LNCAP (cell line): ENCODE measurements around the gene FIZ1.
A peak's percentile ranks its signal among the peaks of the same experiment; 100 is the strongest.

ENCODE experiments used
- TF ChIP-seq, protein P1 (sequence below): fragments of 450-650 bp; IDR thresholded peaks from 2 replicates; pipeline ENCODE4 v1.5.1; 2017; ENCODE audit warnings: mild to moderate bottlenecking

FIZ1 gene

DNA sequence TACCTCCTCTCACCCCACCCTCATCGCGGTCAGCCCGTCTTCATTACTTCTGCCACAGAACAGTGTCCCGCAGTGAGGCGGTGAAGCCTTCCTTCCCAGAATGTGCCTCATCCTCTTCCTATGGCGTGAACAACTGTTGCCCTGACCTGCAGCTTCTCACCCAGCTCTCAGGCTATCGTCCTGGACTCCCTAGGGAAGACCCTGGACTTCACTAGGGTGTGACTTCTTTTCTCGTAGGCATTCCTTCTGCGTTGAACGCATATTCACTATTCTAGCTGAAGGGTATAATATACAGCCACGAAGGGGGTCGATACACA lies 7.1 kb upstream of the FIZ1 start:
- TF ChIP-seq, protein P1, sequence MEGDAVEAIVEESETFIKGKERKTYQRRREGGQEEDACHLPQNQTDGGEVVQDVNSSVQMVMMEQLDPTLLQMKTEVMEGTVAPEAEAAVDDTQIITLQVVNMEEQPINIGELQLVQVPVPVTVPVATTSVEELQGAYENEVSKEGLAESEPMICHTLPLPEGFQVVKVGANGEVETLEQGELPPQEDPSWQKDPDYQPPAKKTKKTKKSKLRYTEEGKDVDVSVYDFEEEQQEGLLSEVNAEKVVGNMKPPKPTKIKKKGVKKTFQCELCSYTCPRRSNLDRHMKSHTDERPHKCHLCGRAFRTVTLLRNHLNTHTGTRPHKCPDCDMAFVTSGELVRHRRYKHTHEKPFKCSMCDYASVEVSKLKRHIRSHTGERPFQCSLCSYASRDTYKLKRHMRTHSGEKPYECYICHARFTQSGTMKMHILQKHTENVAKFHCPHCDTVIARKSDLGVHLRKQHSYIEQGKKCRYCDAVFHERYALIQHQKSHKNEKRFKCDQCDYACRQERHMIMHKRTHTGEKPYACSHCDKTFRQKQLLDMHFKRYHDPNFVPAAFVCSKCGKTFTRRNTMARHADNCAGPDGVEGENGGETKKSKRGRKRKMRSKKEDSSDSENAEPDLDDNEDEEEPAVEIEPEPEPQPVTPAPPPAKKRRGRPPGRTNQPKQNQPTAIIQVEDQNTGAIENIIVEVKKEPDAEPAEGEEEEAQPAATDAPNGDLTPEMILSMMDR: no peak

DNA sequence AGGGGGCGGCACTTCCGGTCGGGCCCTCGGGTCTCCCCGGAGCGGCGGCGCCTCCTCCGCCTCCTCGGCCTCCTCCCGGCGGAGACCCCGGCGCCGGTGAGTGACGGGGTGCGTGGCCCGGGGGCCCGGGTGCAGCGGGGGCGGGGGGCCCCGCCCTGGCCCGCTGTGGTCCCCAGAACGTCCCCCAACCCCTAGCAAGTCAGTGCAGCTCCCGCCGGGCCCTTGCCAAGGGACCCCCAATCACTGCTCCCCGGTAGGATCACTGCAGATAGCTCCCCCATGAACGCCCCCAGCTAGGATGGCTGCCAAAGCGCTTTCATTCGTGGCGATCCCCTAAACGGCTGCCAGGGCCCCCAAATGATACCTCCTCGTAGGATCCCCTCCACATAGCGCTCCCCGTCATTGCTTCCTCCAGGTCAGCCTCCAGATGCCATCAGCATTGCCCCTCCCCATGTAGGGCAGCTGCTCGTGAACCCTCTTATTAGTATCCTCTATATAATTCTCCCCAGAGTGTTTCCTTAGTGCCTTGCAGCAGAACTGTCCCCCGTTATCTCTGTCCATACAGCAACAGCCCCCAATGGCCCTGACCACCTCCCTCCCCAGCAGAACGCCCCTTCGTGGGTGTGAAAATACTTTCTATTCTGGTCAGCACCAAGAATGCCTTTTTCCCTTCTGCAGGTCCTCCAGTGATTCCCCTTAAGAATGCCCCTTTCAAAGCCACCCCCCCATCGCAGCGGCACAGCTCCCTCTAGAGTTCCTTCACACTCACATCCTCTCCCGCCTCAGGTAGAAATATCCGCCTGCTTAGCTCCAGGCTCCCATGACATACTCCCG lies 6.5 kb upstream of the FIZ1 start, which contains the start of gene ZNF865:
Gene ZNF865 (plus strand): TSS at position 11 of the 834 bp plus-strand sequence. CDS start 7,972 bp downstream, outside the sequence.
- TF ChIP-seq, protein P1: peak; percentile 69

DNA sequence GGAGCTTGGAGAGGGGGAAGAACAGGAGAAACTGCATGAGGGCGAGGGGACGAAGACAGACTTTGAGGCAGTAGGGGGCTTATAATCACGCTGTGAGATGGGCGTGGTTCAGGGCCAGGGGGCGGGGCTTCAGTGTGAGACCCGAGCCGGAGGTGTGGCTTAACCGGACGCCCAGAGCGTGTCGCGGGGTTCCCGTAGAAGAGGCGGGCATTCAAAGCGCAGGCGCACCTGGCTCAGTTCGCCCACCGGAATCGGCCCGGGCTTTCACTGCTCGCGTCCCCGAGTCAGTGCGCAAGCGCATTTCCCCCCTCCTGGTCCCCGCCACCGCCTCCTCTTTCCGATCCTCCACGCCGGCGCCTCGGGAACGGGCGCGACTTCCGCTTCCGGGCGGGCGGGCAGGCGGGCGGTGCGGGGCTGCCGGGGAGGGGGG lies 5.9 kb upstream of the FIZ1 start:
- TF ChIP-seq, protein P1: no peak

DNA sequence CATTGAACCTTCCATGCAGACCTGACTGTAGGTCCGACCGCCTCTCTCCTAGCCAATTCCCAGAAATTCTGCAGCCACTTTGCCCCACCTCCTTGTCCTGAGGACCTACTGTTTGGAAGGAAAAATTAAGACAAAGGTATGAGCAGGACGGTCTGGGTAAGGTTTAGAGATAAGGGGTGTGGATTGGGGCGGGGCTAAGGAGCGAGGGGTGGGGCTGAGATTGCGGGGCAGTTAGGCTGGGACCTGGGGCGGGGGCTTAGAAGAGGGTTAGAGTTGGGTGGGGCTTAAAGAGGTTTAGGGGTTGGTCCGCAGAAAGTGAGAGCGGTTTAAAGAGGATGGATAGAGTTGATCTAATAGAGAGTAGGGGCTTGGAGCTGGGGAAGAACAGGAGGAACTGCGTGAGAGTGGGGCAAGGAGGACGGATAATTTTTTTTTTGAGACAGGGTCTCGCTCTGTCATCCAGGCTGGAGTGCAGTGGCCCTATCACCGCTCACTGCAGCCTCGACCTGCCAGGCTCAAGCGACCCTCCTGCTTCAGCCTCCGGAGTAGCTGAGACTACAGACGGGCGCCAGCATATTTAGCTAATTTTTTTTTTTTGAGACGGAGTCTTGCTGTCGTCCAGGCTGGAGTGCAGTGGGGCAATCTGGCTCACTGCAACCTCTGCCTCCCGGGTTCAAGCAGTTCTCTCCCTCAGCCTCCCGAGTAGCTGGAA lies 4.4 kb upstream of the FIZ1 start:
- TF ChIP-seq, protein P1: no peak

DNA sequence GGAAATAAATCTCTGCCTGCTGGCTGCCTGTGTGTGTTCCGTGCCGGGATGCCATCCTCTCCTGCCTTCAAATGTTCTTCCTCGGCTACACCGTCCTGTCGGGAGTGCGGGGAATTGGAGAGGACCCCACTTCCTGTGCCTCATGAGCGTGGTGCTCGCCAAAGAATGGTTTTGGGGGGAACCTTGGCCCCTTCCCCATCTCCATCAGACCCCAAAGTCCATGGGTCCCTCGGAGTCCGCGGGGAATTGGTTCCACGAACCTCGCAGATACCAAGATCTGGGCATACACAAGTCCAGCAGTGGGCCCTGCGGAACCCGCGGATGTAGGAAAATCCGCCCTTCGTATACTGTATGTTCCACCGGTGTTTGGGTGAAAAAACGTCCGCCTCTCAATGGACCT lies 3.8 kb upstream of the FIZ1 start:
- TF ChIP-seq, protein P1: no peak

DNA sequence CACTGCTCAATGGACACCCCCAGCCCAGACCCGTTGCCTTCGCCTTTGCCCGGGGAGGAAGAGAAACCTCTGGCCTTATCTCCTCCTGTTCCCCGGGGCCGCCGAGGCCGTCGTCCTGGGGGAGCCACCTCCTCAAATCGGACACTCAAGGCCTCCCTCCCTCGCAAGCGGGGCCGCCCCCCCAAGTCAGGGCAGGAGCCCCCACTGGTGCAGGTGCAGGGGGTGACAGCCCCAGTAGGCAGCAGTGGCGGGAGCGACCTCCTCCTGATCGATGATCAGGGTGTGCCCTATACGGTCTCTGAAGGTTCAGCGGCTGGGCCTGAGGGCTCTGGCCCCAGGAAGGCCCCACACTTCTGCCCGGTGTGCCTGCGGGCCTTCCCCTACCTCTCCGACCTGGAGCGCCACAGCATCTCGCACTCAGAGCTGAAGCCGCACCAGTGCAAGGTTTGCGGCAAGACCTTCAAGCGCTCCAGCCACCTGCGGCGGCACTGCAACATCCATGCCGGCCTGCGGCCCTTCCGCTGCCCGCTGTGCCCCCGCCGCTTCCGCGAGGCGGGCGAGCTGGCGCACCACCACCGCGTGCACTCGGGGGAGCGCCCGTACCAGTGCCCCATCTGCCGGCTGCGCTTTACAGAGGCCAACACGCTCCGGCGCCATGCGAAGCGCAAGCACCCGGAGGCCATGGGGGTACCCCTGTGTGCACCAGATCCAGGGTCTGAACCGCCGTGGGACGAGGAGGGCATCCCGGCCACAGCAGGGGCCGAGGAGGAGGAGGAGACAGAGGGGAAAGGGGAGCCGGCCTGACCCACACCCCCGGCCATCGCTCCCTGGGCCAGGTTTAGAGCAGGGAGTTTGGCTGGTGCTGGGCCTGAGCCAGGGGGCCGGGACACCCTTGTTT lies 3.0 kb upstream of the FIZ1 start:
- TF ChIP-seq, protein P1: no peak

DNA sequence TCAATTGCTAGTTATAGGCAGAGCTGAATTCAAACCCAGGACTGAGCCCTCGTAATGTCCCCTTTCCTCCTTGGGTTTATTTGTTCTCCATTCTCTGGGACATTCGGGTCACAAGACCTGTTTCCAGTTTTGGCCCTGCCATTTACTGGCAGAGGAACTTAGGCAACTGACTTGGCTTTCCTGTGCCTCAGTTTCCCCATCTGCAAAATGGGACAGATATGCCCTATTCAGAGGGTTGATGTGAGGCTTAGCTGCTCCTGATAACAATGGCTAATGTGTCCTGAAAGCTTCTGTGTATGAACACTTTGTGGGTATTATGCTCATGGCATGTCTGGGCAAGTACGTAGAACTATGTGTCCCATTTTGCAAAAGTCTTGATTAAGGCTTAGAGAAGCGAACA lies 1.8 kb upstream of the FIZ1 start:
- TF ChIP-seq, protein P1: no peak
